GM12878 (cell line): ENCODE results near the gene PLCB2. TPM values are rescaled to one million over a fixed set of nuclear protein-coding genes. Genes with fewer than 3 reads are reported as not detected.

Source experiments
- ATAC-seq: fragments of 200-7000 bp; cut with Tn5 transposase; 3 replicates; pipeline ENCODE4 v1.9.1; 2020; ENCODE audit warnings: mild to moderate bottlenecking, moderate library complexity
- BruUV-seq: library from RNA; stranded (reverse); fragments of 400-500 nt; replicated peaks from 2 replicates; lab custom pipeline; 2021; lab: Mats Ljungman, UMichigan
- CTCF ChIA-PET: fragments of 300-600 bp; sonication (Branson Sonifier 250); formaldehyde crosslinking; extraction: SDS; loops from one replicate; lab custom pipeline; 2021; ENCODE audit warnings: inconsistent platforms; lab: Yijun Ruan, JAX
- POLR2A ChIA-PET: fragments of 350-600 bp; formaldehyde crosslinking; extraction: SDS; loops from one replicate; lab custom pipeline; 2021; ENCODE audit warnings: inconsistent platforms; lab: Charles Lee
- RAD21 ChIA-PET: fragments of 300-600 bp; sonication (Branson Sonifier 250); formaldehyde crosslinking; loops from one replicate; lab custom pipeline; 2023; ENCODE audit warnings: antibody characterized with exemption; ENCODE audit not compliant: unreplicated experiment; lab: Charles Lee
- SMC1A ChIA-PET: fragments of 300-600 bp; sonication (Branson Sonifier 250); formaldehyde crosslinking; loops from one replicate; lab custom pipeline; 2023; ENCODE audit not compliant: unreplicated experiment, uncharacterized antibody; lab: Charles Lee
- DNase-seq: peaks from one replicate; pipeline ENCODE4 v3.0.0-alpha.2; 2011; ENCODE audit warnings: low read depth, low spot score
- FAIRE-seq: peaks from 3 replicates; lab custom pipeline; 2011; peaks lifted over from hg19 to GRCh38; lab: Jason Lieb, UNC
- H2AFZ ChIP-seq: 2 replicates; pipeline ENCODE4 v1.6.0; 2011; ENCODE audit warnings: low read depth, low read length, control low read depth; ENCODE audit not compliant: control insufficient read depth
- H3K27ac ChIP-seq: 2 replicates; pipeline ENCODE4 v1.5.1; 2011; ENCODE audit warnings: control low read depth; ENCODE audit not compliant: control insufficient read depth, insufficient read depth
- H3K27me3 ChIP-seq, 2 experiments: replicated peaks in 1 of 2; 2 replicates each; pipeline versions ENCODE4 v1.6.0 to v1.6.1; 2011; ENCODE audit warnings: low read length in 1 of 2; ENCODE audit not compliant: control insufficient read depth in 2 of 2, insufficient read depth in 2 of 2
- H3K36me3 ChIP-seq, 2 experiments: 2 replicates each; pipeline ENCODE4 v1.5.1; 2011; ENCODE audit warnings: low read length in 1 of 2; ENCODE audit not compliant: control insufficient read depth in 2 of 2, insufficient read depth in 2 of 2
- H3K4me1 ChIP-seq: 2 replicates; pipeline ENCODE4 v1.6.1; 2011; ENCODE audit warnings: mild to moderate bottlenecking, low read length, moderate library complexity, mixed read lengths; ENCODE audit not compliant: control insufficient read depth, insufficient read depth
- H3K4me2 ChIP-seq: 2 replicates; pipeline ENCODE4 v1.6.0; 2011; ENCODE audit warnings: control low read depth; ENCODE audit not compliant: control insufficient read depth, insufficient read depth
- H3K4me3 ChIP-seq: fragments of 200-600 bp; sonication (generic); 2 replicates; pipeline ENCODE4 v1.5.1; 2016
- H3K79me2 ChIP-seq: 2 replicates; pipeline ENCODE4 v1.6.0; 2011; ENCODE audit warnings: low read length; ENCODE audit not compliant: control insufficient read depth, insufficient read depth
- H3K9ac ChIP-seq: 2 replicates; pipeline ENCODE4 v1.8.0; 2011; ENCODE audit warnings: low read length, control low read depth, mixed read lengths; ENCODE audit not compliant: control insufficient read depth, insufficient read depth
- H3K9me3 ChIP-seq: replicated peaks from 3 replicates; pipeline ENCODE4 v1.5.1; 2011; ENCODE audit warnings: mild to moderate bottlenecking, low read length; ENCODE audit not compliant: control insufficient read depth, insufficient read depth
- H4K20me1 ChIP-seq: 2 replicates; pipeline ENCODE4 v1.6.0; 2011; ENCODE audit not compliant: control insufficient read depth, insufficient read depth
- ASH2L ChIP-seq: fragments of 300-600, 200-600 bp; sonication (generic); IDR thresholded peaks from 2 replicates; pipeline ENCODE4 v1.6.1; 2017; ENCODE audit warnings: low read depth, mild to moderate bottlenecking, borderline replicate concordance
- BHLHE40 ChIP-seq, 2 experiments: fragments of 450-650 bp in 1 of 2; IDR thresholded peaks; 2 replicates each; pipeline ENCODE4 v1.6.1; 2011 to 2017; ENCODE audit warnings: low read depth in 2 of 2, borderline replicate concordance in 1 of 2, improper control_type of control experiment in 1 of 2, low read length in 1 of 2, mild to moderate bottlenecking in 1 of 2
- EGR1 ChIP-seq, 2 experiments: IDR thresholded peaks; 1 replicate in 1 of 2; 2 replicates in 1 of 2; pipeline ENCODE4 v1.6.1; 2011 to 2012; ENCODE audit warnings: low read depth in 2 of 2, low read length in 2 of 2, borderline replicate concordance in 1 of 2, mild to moderate bottlenecking in 1 of 2, moderate library complexity in 1 of 2
- EZH2 ChIP-seq: IDR thresholded peaks from 2 replicates; pipeline ENCODE4 v1.6.1; 2012; ENCODE audit warnings: low read depth, mild to moderate bottlenecking, control low read depth, inconsistent platforms, low read length, borderline replicate concordance; ENCODE audit not compliant: control insufficient read depth
- FOS ChIP-seq: IDR thresholded peaks from 3 replicates; pipeline ENCODE4 v1.6.1; 2011; ENCODE audit warnings: borderline replicate concordance; ENCODE audit not compliant: insufficient read length; ENCODE audit errors: extremely low read depth
- HDGF ChIP-seq: fragments of 450-650 bp; IDR thresholded peaks from 2 replicates; pipeline ENCODE4 v1.6.1; 2016; ENCODE audit warnings: antibody characterized with exemption
- IKZF2 ChIP-seq, 2 experiments: fragments of 450-650 bp; IDR thresholded peaks; 2 replicates each; pipeline ENCODE4 v1.6.1; 2017; ENCODE audit warnings: mild to moderate bottlenecking in 2 of 2, moderate library complexity in 2 of 2
- IRF4 ChIP-seq: IDR thresholded peaks from 2 replicates; pipeline ENCODE4 v1.6.1; 2011; ENCODE audit warnings: low read depth, low read length
- KLF5 ChIP-seq: fragments of 450-650 bp; IDR thresholded peaks from 2 replicates; pipeline ENCODE4 v1.6.1; 2014; ENCODE audit warnings: mild to moderate bottlenecking; ENCODE audit not compliant: partially characterized antibody
- NFYB ChIP-seq: IDR thresholded peaks from 2 replicates; pipeline ENCODE4 v1.6.1; 2011; ENCODE audit warnings: low read depth, mild to moderate bottlenecking, low read length, improper control_type of control experiment, moderate library complexity; ENCODE audit not compliant: insufficient read depth
- NKRF ChIP-seq: fragments of 450-650 bp; conservative IDR thresholded peaks from 2 replicates; pipeline ENCODE4 v1.6.1; 2017; ENCODE audit warnings: mild to moderate bottlenecking, moderate library complexity
- PML ChIP-seq: IDR thresholded peaks from 2 replicates; pipeline ENCODE4 v1.6.1; 2012; ENCODE audit warnings: low read length, inconsistent platforms
- POLR2AphosphoS2 ChIP-seq: IDR thresholded peaks from 2 replicates; pipeline ENCODE4 v1.6.1; 2011; ENCODE audit warnings: low read depth, mild to moderate bottlenecking, low read length, improper control_type of control experiment, moderate library complexity
- SMAD5 ChIP-seq: IDR thresholded peaks from 2 replicates; pipeline ENCODE4 v1.6.1; 2016; ENCODE audit warnings: antibody characterized with exemption, low read depth
- SPI1 ChIP-seq: IDR thresholded peaks from 2 replicates; pipeline ENCODE4 v1.6.1; 2011; ENCODE audit warnings: low read depth, mild to moderate bottlenecking, low read length, moderate library complexity, borderline replicate concordance; ENCODE audit not compliant: insufficient read depth
- ZNF217 ChIP-seq: fragments of 450-650 bp; IDR thresholded peaks from 2 replicates; pipeline ENCODE4 v1.6.1; 2017; ENCODE audit warnings: antibody characterized with exemption, mild to moderate bottlenecking
- WGBS: methylation state at CpG from one replicate; pipeline ENCODE4 v1.1.6; 2016; ENCODE audit warnings: low lambda C conversion rate; ENCODE audit not compliant: insufficient replicate concordance, insufficient coverage; ENCODE audit errors: missing lambda C conversion rate; 5-methylcytosine and 5-hydroxymethylcytosine counted together
- in situ Hi-C: fragments of 300-500 bp; cut with MboI; formaldehyde crosslinking; loops from 9 replicates; pipeline ENCODE4 v1.14.3; 2018; ENCODE audit warnings: mixed read lengths
- intact Hi-C: fragments of 100-400 bp; cut with micrococcal nuclease; formaldehyde crosslinking; loops from one replicate; pipeline ENCODE4 v1.14.2; 2022; ENCODE audit not compliant: unreplicated experiment
- polyA plus RNA-seq, 11 experiments: library from polyadenylated mRNA; depleted of rRNA in 4 of 11; unstranded in 6 of 11; stranded (reverse) in 5 of 11; fragments of >200 nt; fragmentation: Nextera tagmentation in 4 of 11; fragmentation: Illumina TruSeq in 1 of 11; extraction: Ambion mirVana in 4 of 11; extraction: Trizol in 1 of 11; gene quantifications; 1 replicate in 1 of 11; 2 replicates in 10 of 11; pipeline versions ENCODE4 v1.2.1 to v1.2.3, GENCODE V29; 2011 to 2016; ENCODE audit warnings: inconsistent platforms in 2 of 11, missing spikeins in 2 of 11, low read depth in 1 of 11
- total RNA-seq, 4 experiments: library from RNA; depleted of rRNA in 3 of 4; stranded (reverse); fragments of >200 nt in 3 of 4; fragmentation: Illumina TruSeq in 1 of 4; extraction: Trizol in 1 of 4; gene quantifications; 2 replicates each; pipeline versions ENCODE4 v1.2.1 to v1.2.3, GENCODE V29; 2013 to 2021

Gene PLCB2
- total and polyA plus RNA-seq, 10 of the 15 experiments (the other 5 are each of a cell fraction or from before 2014, with no cell fraction given) = 1.2 to 39.4 (median 10.7) TPM

- no peak for ATAC-seq
- SMC1A ChIA-PET = interaction anchor here (5.7 kb wide), 1 partner anchor 12 kb away, joined by 31 read pairs; no protein-coding TSS in a partner anchor
- Histone ChIP-seq H3K4me2 (no peak overlapping the region), H3K36me3 (no peaks in the 10 kb centered on the region), H3K27ac (no peak overlapping the region), H3K4me1 (peaks cover 5% of the 10 kb centered on the region), H3K9me3 (no peaks in the 10 kb centered on the region)
- TF ChIP-seq IKZF2 (IDR thresholded peaks at IDR 0.05) = no peak
- TF ChIP-seq FOS = no peak
- TF ChIP-seq SPI1 = peak; percentile 39; the same call in 1 of the 2 replicates
- TF ChIP-seq ASH2L = no peak
- TF ChIP-seq, all 136 proteins: peak for 1
- H3K27me3 ChIP-seq = no peaks in the 10 kb centered on the region
- intact Hi-C loops (no loop called here), in situ Hi-C loops (no loop called here)
- H4K20me1 ChIP-seq = no peaks in the 10 kb centered on the region
- no peak overlapping the region for H3K4me3 ChIP-seq
- no peak overlapping the region for H2AFZ ChIP-seq
- BruUV-seq = no TSS peak
- no peak for DNase-seq
- H3K9ac ChIP-seq = no peak overlapping the region
- POLR2A ChIA-PET = interaction anchor here (0.6 to 0.7 kb wide), 2 partner anchors 43 to 507 kb away, joined by 3 read pairs; partner anchors contain the start of gene ANKRD63
- FAIRE-seq = no peak
- CTCF ChIA-PET = interaction anchor here (0.7 to 6.7 kb wide), 8 partner anchors 9 to 488 kb away, joined by 3 to 103 read pairs (median 4); partner anchors contain the start of gene CCDC9B
- no peaks in the 10 kb centered on the region for H3K79me2 ChIP-seq
- RAD21 ChIA-PET = interaction anchor here (0.8 to 4.1 kb wide), 2 partner anchors 12 to 18 kb away, joined by 3 to 21 read pairs; no protein-coding TSS in a partner anchor
- WGBS = 100% methylated on average over 2 of the region's 2 CpGs
Measured at GRCh38 chr15:40325700-40326099, 18.0 kb upstream of the PLCB2 start.

GRCh38 chr15:40325188-40325587 is 17.5 kb upstream of the PLCB2 start:
- ATAC-seq = no peak
- TF ChIP-seq POLR2AphosphoS2 (no peak), EGR1 (IDR thresholded peaks at IDR 0.05; ENCODE audit: borderline replicate concordance in 1 of 2, low read depth in 2 of 2, low read length in 2 of 2) (no peak), SMAD5 (no peak), KLF5 (no peak), EZH2 (no peak), NKRF (no peak), PML (no peak), ZNF217 (no peak), IRF4 (no peak), HDGF (no peak), NFYB (no peak), BHLHE40 (IDR thresholded peaks at IDR 0.05; ENCODE audit: borderline replicate concordance in 1 of 2, low read depth in 2 of 2, low read length in 1 of 2) (no peak)
- 59% methylated on average over 2 of the region's 2 CpGs for WGBS
- no peaks in the 10 kb centered on the region for H3K9me3 ChIP-seq
- in situ Hi-C loops (no loop called here), intact Hi-C loops (no loop called here)
- no peaks in the 10 kb centered on the region for H3K27me3 ChIP-seq
- FAIRE-seq = no peak
- POLR2A ChIA-PET = interaction anchor here (0.7 kb wide), 1 partner anchor 42 kb away, joined by 3 read pairs; the partner anchor contains the start of gene ANKRD63
- RAD21 ChIA-PET = interaction anchor here (0.8 to 4.1 kb wide), 2 partner anchors 12 to 19 kb away, joined by 3 to 21 read pairs; no protein-coding TSS in a partner anchor
- no peak overlapping the region for H2AFZ ChIP-seq
- CTCF ChIA-PET = interaction anchor here (0.7 to 6.7 kb wide), 10 partner anchors 10 to 487 kb away, joined by 3 to 103 read pairs (median 4); partner anchors contain the start of gene CCDC9B
- SMC1A ChIA-PET = interaction anchor here (5.7 kb wide), 1 partner anchor 13 kb away, joined by 31 read pairs; no protein-coding TSS in a partner anchor
- BruUV-seq = TSS peak; percentile 60
- no peaks in the 10 kb centered on the region for H3K79me2 ChIP-seq
- no peak overlapping the region for H3K4me2 ChIP-seq
- no peaks in the 10 kb centered on the region for H4K20me1 ChIP-seq
- H3K27ac ChIP-seq = no peak overlapping the region
- H3K36me3 ChIP-seq = no peaks in the 10 kb centered on the region
- no peak for DNase-seq
- no peak overlapping the region for H3K4me3 ChIP-seq
- no peak overlapping the region for H3K9ac ChIP-seq
- H3K4me1 ChIP-seq = peaks cover 5% of the 10 kb centered on the region
